Immature natural killer cell (primary cell): ENCODE data around the gene CEP76. TPM values are rescaled to one million over a fixed set of nuclear protein-coding genes. Genes with fewer than 3 reads are reported as not detected.
A peak's percentile ranks its signal among the peaks of the same experiment; 100 is the strongest.
"Not testable (repeated sequence)": the region's sequence is repeated elsewhere in the genome, so short reads cannot be mapped to it uniquely, and the experiment has no call there.

ENCODE experiments used
- DNase-seq, 3 donors: peaks; one replicate each; pipeline ENCODE4 v3.0.0; 2022; ENCODE audit warnings: mixed read lengths in 1 of 3
- H3K27ac Mint-ChIP-seq, 6 donors: one replicate each; pipeline ENCODE4 v1.8.0; 2020; ENCODE audit warnings: mixed read lengths in 6 of 6, mild to moderate bottlenecking in 5 of 6, inconsistent platforms in 4 of 6, moderate library complexity in 3 of 6
- H3K27me3 Mint-ChIP-seq, 3 donors: one replicate each; pipeline ENCODE4 v1.8.0; 2020 to 2021; ENCODE audit warnings: low read depth in 3 of 3, mild to moderate bottlenecking in 3 of 3, mixed read lengths in 3 of 3, moderate library complexity in 3 of 3, inconsistent platforms in 1 of 3
- H3K36me3 Mint-ChIP-seq, 3 donors: one replicate each; pipeline ENCODE4 v1.8.0; 2020; ENCODE audit warnings: mixed read lengths in 3 of 3, inconsistent platforms in 2 of 3, mild to moderate bottlenecking in 2 of 3
- H3K4me1 Mint-ChIP-seq, 2 donors: one replicate each; pipeline ENCODE4 v1.8.0; 2020; ENCODE audit warnings: inconsistent platforms in 2 of 2, mild to moderate bottlenecking in 2 of 2, mixed read lengths in 2 of 2, moderate library complexity in 1 of 2
- H3K4me3 Mint-ChIP-seq, 5 donors: one replicate each; pipeline ENCODE4 v1.8.0; 2020; ENCODE audit warnings: mild to moderate bottlenecking in 5 of 5, mixed read lengths in 5 of 5, inconsistent platforms in 3 of 5, moderate library complexity in 3 of 5
- H3K9me3 Mint-ChIP-seq, 6 donors: one replicate each; pipeline ENCODE4 v1.8.0; 2020; ENCODE audit warnings: mild to moderate bottlenecking in 6 of 6, mixed read lengths in 6 of 6, inconsistent platforms in 4 of 6, moderate library complexity in 3 of 6
- polyA plus RNA-seq, 3 donors: library from polyadenylated mRNA; unstranded; fragments of 300-500 nt; fragmentation: Illumina TruSeq; gene quantifications; one replicate each; pipeline ENCODE4 v1.2.3, GENCODE V29; 2021

The CEP76 gene
- polyA plus RNA-seq, 3 donors from 2014 or later = 2.4 to 6.9 (median 2.7) TPM

DNA sequence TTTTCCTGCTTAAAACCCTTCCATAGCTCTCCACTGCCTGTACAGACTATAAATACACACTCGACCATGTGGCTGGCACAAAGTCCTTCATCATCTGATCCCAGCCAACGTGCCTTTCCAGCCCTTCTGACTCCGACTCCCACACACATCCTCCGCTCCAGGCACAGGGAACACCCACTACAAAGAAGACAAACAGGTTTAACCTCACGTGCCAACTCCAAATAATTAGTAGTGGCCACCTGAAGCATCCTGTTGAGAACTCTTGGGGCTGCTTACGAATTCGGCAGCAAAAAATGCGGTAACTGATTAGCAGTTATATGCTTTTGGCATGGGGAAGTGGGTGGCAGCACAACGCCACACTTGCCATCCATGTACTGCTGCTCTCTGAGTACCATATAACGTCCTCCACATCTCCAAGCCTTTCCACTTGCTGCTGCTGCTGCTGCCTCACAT lies 56.7 kb downstream of the CEP76 start:
- no peaks in the 10 kb centered on the region for H3K36me3 Mint-ChIP-seq
- H3K27ac Mint-ChIP-seq = no peak overlapping the region
- H3K27me3 Mint-ChIP-seq = peaks cover 0 to 1% (median 0%) of the 10 kb centered on the region in 3 donors
- no peaks in the 10 kb centered on the region for H3K4me1 Mint-ChIP-seq
- no peak overlapping the region for H3K4me3 Mint-ChIP-seq
- DNase-seq = no peak
- no peaks in the 10 kb centered on the region for H3K9me3 Mint-ChIP-seq

DNA sequence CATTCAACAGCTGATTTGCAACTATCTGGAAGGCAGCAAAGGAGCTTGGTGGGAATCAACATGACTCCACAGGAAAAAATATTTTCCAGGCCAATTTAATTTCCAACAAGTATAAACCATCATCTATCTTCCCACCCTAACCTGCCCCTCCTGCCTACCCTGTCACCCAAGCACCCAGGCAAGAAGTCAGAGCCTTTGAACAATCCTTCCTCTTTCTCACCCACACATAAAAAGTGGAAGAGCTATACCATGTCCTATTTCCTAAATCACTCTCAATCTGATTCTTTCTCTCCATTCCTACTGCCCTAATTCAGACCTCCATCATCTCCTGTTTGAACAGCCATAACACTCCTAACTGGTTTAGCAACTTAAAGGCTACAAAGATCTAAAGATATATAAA lies 57.3 kb downstream of the CEP76 start:
- Mint-ChIP-seq H3K4me1 (no peaks in the 10 kb centered on the region), H3K36me3 (no peaks in the 10 kb centered on the region), H3K9me3 (no peaks in the 10 kb centered on the region), H3K27ac (no peak overlapping the region), H3K27me3 (peaks cover 0 to 4% (median 1%) of the 10 kb centered on the region in 3 donors), H3K4me3 (no peak overlapping the region)
- DNase-seq = no peak

DNA sequence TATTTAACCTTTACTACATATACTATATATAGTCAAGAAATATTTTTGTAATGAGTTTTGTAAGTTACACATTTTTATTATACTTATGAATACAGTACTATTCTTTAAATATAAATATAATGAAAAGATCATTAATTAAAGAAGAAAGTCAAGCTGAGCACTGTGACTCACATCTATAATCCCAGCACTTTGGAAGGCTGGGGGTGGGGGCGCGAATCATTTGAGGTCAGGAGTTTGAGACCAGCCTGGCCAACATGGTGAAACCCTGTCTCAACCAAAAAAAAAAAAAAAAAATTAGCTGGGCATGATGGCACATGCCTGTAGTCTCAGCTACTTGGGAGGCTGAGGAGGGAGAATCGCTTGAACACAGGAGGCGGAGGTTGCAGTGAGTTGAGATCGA lies 58.8 kb downstream of the CEP76 start:
- not testable (repeated sequence) for DNase-seq, H3K36me3 Mint-ChIP-seq, H3K4me1 Mint-ChIP-seq, H3K4me3 Mint-ChIP-seq, H3K9me3 Mint-ChIP-seq, H3K27ac Mint-ChIP-seq, H3K27me3 Mint-ChIP-seq

DNA sequence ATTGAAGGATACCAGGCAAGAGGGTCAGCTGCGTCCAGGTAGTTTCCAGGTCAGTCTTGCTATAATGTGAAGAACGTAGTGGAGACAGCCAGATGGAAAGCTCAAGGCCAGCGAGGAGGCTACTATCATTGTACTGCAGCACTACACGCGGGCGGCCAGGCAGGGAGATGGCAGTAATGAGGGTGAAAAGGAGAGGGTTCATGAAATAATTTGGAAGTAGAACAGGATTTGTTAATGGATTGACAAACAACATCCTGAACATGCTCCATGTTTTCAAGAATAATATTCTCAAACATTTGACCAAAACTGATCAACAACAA lies 61.7 kb downstream of the CEP76 start:
- Mint-ChIP-seq H3K4me3 (no peak overlapping the region), H3K27me3 (peaks cover 0 to 4% (median 2%) of the 10 kb centered on the region in 3 donors), H3K9me3 (no peaks in the 10 kb centered on the region), H3K27ac (no peak overlapping the region), H3K36me3 (no peaks in the 10 kb centered on the region), H3K4me1 (peaks cover 2 to 6% of the 10 kb centered on the region in 2 donors)
- no peak for DNase-seq

DNA sequence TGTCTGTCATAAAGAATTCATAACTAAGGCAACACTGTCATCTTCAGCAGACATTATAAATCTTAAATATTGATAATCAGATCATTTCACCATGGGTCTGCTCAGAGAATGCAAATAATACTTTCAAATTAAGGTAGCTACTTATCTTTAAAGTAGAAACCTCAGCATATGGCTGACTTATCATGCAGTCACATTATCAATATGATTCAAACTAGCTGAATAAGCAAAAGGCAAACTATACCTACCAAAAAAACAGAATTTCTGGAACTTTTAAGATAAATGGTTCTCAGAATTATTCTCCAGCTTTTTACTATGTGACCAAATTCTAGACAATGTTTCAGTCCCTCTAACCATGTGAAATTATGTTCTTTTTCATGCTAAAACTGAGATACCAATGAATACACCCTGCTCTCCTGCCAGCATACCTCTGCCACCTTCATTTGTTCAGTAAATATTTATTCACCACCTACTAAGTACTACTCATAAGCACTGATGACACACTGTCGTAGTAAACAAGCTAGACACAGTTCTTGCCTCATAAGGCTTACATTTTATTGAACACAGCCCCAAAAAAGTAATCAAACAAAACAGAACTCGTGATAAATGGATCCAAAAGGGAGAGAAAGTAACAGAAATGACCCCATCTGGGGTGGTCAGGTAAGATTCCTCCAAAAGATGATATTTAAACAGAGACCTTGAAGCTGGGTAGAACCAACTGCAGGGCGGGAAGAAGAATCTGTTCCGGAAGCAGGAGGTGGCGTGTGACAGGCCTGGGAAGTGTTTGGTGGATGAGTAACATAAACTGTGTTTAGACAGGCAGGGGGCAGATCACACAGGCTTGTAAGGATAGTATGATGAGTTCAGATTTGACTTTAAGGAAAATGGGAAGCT lies 62.3 kb downstream of the CEP76 start:
- Mint-ChIP-seq H3K9me3 (no peaks in the 10 kb centered on the region), H3K27ac (no peak overlapping the region), H3K27me3 (peaks cover 0 to 4% (median 2%) of the 10 kb centered on the region in 3 donors), H3K4me1 (peaks cover 2 to 6% of the 10 kb centered on the region in 2 donors), H3K36me3 (no peaks in the 10 kb centered on the region), H3K4me3 (no peak overlapping the region)
- no peak for DNase-seq

DNA sequence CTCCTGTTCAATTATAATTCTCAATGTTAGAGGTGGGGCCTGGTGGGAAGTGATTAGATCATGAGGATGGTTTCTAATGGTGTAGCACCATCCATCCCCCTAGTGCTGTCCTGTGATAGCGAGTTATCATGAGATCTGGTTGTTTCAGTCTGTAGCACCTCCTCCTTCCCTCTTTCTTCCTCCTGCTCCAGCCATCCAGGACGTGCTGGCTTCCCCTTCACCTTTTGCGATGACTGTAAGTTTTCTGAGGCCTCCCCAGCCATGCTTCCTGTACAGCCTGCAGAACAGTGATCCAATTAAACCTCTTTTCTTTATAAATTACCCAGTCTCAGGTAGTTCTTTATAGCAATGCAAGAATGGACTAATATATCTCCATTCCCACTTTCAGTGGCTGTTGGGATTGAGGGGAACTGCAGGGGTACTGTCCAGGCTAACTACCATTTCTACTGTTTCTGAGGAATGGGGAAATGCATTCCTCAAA lies 63.8 kb downstream of the CEP76 start:
- no peak overlapping the region for H3K27ac Mint-ChIP-seq
- H3K4me1 Mint-ChIP-seq = peaks cover 2 to 6% of the 10 kb centered on the region in 2 donors
- H3K27me3 Mint-ChIP-seq = peaks cover 0 to 4% (median 2%) of the 10 kb centered on the region in 3 donors
- H3K36me3 Mint-ChIP-seq = no peaks in the 10 kb centered on the region
- DNase-seq = no peak
- no peaks in the 10 kb centered on the region for H3K9me3 Mint-ChIP-seq
- no peak overlapping the region for H3K4me3 Mint-ChIP-seq

DNA sequence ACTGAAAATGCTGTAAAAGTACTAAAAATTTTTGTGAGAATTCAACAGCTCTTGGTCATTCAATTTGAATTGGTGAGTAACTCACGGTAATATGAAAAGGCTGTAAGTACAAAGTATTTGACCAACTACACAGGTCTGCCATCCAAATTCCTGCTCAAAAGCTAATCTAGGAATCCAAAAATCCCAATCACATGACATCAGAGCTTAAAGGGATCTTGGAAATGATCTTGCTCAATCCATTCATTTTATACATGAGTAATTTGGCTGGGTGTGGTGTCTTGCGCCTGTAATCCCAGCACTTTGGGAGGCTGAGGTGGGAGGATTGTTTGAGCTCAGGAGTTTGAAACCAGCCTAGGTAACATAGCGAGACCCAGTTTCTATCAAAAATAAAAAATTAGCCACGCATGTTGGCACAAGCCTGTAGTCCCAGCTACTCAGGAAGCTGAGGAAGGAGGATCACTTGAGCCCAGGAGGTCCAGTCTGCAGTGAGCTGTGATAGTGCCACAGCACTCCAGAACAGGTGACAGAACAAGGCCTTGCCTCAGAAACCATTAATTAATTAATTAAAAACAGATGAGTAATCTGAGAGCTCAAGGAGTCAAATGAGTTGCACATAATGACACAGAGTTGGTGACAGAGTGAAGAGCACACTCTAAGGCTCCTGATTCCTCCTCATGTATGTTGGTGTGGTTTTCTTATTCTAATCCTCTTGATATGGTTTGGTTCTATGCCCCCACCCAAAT lies 64.5 kb downstream of the CEP76 start:
- DNase-seq = no peak
- Mint-ChIP-seq H3K27me3 (peaks cover 0 to 4% (median 2%) of the 10 kb centered on the region in 3 donors), H3K9me3 (no peaks in the 10 kb centered on the region), H3K4me1 (peaks cover 2 to 6% of the 10 kb centered on the region in 2 donors), H3K4me3 (no peak overlapping the region), H3K36me3 (no peaks in the 10 kb centered on the region), H3K27ac (no peak overlapping the region)

DNA sequence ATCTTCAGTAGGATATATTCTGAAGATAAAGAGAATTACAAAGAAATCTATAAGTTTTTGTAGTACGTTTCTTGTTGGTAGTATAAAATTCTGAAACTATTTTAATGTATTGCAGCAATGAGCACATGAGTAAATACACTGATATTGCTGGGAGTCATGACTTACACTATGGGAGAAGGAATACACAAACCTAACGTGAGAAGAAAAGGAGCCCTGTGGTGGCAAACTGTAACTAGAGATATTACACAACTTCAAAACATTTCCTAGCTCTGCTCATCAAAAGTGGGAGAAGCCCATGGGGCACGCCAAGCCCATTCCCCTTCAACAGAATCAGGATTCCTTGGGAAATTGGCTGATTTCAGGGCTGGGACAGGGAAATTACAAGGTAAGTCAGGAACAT lies 65.1 kb downstream of the CEP76 start:
- Mint-ChIP-seq H3K4me1 (peaks cover 2 to 6% of the 10 kb centered on the region in 2 donors), H3K36me3 (peaks cover 0 to 6% (median 0%) of the 10 kb centered on the region in 3 donors), H3K27me3 (peaks cover 0 to 4% (median 2%) of the 10 kb centered on the region in 3 donors), H3K9me3 (no peaks in the 10 kb centered on the region), H3K27ac (peak overlapping the region in 1 of 6 donors; percentile 57), H3K4me3 (no peak overlapping the region)
- DNase-seq = no peak

DNA sequence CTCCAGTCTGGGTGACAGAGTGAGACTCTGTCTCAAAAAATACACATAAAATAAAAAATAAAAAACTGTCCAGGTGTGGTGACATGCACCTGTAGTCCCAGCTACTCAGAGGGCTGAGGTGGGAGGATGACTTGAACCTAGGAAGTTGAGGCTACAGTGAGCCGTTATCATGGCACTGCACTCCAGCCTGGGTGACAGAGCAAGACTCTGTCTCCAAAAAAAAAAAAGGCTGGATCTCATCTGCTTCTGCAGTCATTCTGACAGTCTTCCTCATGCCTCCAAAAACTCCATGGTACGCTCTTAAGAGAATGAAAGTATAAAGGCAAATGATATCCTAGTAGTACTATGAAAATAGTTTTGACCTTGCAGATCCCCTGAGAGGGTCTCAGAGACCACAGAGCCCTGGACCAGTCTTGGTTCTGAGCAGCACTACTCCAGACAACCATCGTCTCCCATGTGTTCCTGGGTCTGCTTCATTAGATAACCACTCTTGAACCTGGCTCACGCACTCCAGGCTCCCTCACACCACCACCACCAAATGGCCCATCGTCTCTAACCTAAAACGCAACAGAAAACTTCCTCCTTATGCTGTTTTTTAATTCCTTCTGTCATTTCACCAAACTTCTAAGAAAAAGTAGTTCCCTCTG lies 70.6 kb downstream of the CEP76 start:
- no peak for DNase-seq
- H3K4me3 Mint-ChIP-seq = no peak overlapping the region
- peaks cover 2 to 6% of the 10 kb centered on the region in 2 donors for H3K4me1 Mint-ChIP-seq
- H3K9me3 Mint-ChIP-seq = no peaks in the 10 kb centered on the region
- no peak overlapping the region for H3K27ac Mint-ChIP-seq
- H3K27me3 Mint-ChIP-seq = peaks cover 0 to 1% (median 0%) of the 10 kb centered on the region in 3 donors
- H3K36me3 Mint-ChIP-seq = peaks cover 0 to 9% (median 0%) of the 10 kb centered on the region in 3 donors

DNA sequence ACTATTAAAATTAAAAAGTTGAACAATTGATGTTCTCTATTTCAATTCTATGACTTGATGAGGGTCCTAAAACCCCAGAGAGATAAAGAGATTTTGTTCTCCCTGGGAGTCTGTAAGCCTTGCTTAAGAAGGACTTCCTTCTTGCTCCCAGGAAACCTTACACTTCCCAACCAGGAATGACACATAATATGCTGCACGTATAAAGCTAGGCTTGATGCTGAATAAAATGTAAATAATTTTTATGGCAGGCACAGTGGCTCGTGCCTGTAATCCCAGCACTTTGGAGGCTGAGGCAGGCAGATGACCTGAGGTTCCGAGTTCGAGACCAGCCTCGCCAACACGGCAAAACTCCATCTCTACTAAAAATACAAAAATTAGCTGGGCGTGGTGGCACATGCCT lies 72.4 kb downstream of the CEP76 start:
- no peak overlapping the region for H3K4me3 Mint-ChIP-seq
- H3K27me3 Mint-ChIP-seq = no peaks in the 10 kb centered on the region
- no peaks in the 10 kb centered on the region for H3K4me1 Mint-ChIP-seq
- peaks cover 0 to 9% (median 0%) of the 10 kb centered on the region in 3 donors for H3K36me3 Mint-ChIP-seq
- no peaks in the 10 kb centered on the region for H3K9me3 Mint-ChIP-seq
- no peak for DNase-seq
- no peak overlapping the region for H3K27ac Mint-ChIP-seq

DNA sequence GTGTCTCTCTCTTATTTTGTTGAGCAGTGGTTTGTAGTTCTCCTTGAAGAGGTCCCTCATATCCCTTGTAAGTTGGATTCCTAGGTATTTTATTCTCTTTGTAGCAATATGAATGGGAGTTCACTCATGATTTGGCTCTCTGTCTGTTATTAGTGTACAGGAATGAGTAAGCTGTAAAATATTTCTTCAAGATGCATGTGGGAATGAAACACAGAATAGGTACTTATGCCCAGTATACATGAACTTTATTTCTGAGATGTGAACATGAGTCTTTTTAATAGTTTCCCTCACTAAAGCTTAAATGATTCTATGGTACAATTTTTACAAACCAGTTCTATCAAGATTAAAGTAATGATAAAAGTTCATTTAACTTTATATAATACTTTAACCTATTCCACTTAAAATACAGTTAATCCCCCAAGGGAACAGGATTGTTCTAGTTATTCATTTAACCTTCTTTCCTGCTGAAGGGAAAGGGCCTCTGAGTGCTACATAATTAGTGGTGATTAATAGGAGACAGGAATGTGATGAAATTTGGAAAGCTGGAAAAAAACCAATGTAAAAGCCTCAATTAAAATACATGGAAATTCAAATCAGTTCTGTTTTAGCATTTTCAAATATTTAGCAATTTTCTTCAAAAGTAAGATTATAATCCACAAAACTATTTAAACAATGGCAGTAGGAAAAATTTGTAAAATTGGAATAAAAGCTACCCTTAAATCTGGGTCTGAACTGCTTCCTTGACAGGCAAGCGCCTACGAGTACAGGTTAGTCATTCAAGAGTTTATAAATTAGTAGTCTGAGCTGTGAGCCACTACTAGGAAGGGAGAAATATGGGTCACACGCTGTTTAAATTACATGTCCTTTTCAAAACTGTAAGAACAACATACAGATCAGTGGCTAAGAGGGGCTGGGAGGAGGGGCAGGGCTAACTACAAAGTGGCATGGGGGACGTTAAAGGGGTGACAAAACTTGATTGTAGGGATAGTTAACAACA lies 73.5 kb downstream of the CEP76 start:
- no peak overlapping the region for H3K4me3 Mint-ChIP-seq

DNA sequence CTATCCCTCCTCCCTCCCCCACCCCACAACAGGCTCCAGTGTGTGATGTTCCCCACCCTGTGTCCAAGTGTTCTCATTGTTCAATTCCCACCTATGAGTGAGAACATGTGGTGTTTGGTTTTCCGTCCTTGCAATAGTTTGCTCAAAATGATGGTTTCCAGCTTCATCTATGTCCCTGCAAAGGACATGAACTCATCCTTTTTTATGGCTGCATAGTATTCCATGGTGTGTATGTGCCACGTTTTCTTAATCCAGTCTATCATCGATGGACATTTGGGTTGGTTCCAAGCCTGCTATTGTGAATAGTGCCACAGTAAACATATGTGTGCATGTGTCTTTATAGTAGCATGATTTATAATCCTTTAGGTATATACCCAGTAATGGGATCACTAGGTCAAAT lies 75.3 kb downstream of the CEP76 start:
- H3K4me3 Mint-ChIP-seq, H3K9me3 Mint-ChIP-seq, H3K4me1 Mint-ChIP-seq, DNase-seq, H3K27me3 Mint-ChIP-seq, H3K36me3 Mint-ChIP-seq, H3K27ac Mint-ChIP-seq: not testable (repeated sequence)

More for the DNA sequence above, 73.5 kb downstream of the CEP76 start:
- peaks cover 0 to 9% (median 0%) of the 10 kb centered on the region in 3 donors for H3K36me3 Mint-ChIP-seq
- no peaks in the 10 kb centered on the region for H3K9me3 Mint-ChIP-seq
- no peak overlapping the region for H3K27ac Mint-ChIP-seq
- H3K4me1 Mint-ChIP-seq = no peaks in the 10 kb centered on the region
- no peaks in the 10 kb centered on the region for H3K27me3 Mint-ChIP-seq
- DNase-seq = no peak

DNA sequence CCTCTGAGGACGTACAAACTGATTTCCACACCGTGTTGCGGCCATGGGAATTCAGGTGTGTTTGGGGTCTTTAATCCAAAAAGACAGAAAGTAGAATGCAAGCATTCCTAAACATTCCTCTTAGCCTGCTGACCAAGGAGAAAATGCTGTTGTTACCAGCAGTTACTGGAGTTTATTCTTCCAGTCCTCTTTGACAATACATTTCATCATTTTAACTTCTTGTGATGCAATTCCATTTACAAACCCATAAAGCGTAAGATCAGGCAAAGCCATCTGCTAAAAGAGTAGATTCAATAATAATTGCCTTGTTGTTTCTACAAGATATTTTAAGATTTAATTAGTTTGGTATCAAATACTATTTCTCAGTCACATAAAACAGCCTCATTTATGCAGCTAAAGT lies 77.3 kb downstream of the CEP76 start:
- Mint-ChIP-seq H3K9me3 (no peaks in the 10 kb centered on the region), H3K27ac (no peak overlapping the region), H3K4me3 (no peak overlapping the region), H3K27me3 (no peaks in the 10 kb centered on the region), H3K36me3 (no peaks in the 10 kb centered on the region), H3K4me1 (no peaks in the 10 kb centered on the region)
- DNase-seq = no peak
